Measurements from ENCODE around the gene PEX26.
"Not testable (repeated sequence)": the region's sequence is repeated elsewhere in the genome, so short reads cannot be mapped to it uniquely, and the experiment has no call there.

PEX26 gene

DNA sequence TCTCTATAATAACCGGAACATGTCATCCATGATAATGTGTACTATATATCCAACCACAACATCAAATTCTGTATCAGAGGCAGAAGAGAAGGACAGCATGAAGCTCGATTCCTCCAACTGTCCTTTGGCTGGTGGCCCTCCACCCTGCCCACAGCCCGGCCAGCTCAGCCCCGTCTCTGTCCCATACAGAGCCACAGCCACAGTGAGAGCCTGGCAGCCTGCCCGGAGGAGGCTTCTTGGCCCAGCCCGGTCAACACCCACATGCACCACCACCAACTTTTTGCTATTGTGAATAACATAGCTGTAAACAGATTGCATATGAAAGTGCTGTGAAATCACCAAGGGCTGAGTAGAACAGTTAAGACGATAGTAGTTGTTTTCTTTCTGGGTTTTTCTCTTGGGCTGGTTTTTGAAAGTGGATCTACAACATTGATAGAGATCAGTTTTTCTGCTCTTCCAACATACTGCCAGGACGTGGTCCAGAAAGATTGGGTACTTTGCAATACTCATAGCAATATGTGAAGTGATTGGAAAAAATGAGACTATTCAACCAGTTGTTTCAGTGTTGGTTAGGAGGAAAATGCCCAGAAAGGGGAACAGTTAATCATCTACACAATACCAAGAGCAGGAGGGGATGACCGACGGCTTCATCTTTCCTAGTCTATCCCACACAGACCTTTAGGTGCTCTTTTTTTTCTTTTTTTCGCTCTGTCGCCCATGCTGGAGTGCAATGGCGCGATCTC lies 25.9 kb downstream of the PEX26 start:
- no peak for DNase-seq

DNA sequence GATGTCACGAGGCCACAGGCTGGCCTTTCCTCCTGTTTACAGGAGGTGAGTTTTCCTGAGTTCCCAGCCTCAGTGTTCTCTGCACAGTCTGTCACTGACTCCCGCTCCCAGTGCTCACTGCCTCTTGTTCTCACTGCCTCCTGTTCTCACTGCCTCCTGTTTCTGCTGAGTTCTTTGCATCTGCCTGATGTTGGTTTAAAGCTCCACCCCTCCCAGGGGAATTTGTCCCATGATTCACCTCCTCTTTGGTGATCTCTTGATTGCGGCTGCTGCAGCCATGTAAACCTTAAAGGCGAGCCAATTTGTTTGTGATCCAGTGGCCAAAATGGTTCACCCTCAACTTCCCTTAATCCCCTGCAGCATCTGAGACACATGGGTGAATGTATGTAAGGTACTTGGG lies 26.8 kb downstream of the PEX26 start:
- DNase-seq = no peak

DNA sequence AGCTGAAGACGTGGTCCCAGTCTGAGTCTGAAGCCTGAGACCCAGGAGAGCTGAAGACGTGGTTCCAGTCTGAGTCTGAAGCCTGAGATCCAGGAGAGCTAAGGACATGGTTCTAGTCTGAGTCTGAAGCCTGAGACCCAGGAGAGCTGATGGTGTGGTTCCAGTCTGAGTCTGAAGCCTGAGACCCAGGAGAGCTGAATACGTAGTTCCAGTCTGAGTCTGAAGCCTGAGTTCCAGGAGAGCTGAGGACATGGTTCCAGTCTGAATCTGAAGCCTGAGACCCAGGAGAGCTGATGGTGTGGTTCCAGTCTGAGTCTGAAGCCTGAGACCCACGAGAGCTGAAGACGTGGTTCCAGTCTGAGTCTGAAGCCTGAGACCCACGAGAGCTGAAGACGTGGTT lies 28.2 kb downstream of the PEX26 start:
- not testable (repeated sequence) for DNase-seq

DNA sequence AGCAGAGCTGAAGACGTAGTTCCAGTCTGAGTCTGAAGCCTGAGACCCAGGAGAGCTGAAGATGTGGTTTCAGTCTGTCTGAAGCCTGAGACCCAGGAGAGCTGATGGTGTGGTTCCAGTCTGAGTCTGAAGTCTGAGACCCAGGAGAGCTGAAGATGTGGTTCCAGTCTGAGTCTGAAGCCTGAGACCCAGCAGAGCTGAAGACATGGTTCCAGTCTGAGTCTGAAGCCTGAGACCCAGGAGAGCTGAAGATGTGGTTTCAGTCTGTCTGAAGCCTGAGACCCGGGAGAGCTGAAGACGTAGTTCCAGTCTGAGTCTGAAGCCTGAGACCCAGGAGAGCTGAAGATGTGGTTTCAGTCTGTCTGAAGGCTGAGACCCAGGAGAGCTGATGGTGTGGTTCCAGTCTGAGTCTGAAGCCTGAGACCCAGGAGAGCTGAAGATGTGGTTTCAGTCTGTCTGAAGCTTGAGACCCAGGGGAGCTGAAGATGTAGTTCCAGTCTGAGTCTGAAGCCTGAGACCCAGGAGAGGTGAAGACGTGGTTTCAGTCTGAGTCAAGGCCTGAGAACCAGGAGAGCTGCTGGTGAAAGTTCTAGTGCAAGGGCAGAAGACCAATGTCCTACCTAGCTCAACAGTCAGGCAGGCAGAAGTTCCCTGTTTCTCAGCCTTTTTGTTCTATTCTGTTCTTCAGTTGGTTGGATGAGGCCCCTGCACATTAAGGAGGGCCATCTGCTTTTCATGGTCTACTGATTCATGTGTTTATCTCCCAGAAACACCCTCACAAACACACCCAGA lies 29.0 kb downstream of the PEX26 start:
- not testable (repeated sequence) for DNase-seq

DNA sequence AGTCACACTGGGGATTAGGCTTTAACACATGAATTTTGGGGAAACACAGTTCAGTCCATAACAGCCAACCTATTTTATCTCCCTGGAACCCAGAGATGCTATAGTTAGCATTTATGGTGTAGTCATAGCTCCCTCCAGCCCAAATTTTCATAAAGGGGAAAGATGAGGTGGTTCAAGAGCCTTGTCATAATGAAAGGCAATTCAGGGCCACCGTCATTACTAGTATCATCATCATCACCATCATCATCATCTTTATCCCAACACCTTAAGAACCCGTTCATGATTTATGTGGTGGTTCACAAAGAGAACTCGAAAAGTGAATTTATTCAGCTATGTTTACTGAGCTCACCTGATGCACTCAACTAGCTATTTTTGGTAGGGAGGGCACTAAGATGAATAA lies 30.4 kb downstream of the PEX26 start:
- no peak for DNase-seq

DNA sequence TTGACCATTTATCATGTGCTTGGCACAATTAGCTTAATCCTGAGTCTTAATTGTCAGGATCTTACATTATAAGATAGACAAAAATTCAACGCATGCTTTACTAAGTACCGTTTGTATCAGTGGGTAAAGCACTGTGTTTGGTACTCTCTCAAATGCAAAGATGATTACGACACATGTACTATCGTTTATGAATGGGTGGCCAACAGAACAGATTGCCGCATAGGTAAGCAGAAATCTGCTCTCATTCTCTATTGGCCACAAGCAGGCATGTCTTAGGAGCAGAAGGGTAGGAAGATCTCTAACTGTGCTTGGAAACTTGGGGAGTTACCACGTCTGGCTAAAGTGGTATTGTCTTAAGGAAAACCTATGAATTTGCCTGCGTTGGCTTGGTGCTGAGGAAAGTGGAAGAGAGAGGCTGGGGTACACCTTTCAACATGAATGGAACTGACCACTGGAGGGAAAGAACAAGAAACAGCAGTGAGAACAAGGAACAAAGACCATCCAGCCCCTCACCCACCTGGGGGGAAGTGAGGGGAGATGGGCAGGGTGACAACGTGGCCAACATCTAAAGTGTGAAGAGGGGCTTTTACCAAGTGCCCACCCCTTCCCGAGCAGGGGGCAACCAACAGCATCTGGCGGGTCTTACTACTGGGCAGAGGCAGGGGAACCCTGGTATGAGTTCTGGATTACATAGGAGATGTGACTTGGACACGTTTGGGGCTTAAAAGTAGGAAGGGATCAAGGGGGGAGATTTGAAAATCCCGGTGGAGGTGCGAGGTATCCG lies 31.8 kb downstream of the PEX26 start:
- DNase-seq = no peak

DNA sequence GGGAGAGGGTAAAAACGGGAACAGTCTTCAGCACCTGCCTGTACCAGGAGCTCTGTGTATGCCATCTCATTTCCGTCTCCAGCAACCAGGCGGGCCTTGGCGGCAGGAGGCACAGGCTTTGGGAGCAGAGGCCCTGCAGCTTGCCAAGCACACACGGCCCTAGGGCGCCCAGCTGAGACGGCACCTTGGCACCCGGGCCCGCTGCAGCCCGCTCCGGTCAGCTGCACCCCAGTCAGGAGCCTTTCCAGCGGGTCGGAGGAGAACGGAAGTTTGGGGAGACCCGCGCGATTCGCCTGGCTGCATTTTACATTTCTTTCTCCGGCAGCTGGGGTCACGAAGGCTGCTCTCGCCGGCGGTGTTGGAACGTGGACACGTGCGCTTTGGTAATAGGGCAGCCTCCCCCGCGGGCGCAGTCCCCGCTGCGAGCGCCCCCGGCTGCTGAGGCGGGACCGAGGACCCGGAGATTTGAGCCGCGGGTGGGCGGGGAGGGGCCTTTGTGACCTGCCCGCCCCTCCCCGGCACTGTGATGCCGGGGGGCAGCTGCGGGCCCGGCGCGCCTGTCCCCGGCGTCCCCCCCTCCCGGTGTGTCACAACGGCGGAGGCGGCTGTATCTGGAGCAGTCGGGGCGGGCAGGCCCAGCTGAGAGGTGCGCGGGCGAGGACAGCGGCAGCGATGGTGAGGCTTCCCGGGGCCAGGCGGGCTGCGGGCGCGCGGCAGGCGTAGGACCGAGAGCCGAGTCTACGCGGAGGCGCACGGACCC lies 32.6 kb downstream of the PEX26 start, which contains the start of gene TUBA8:
Gene TUBA8 (plus strand): TSS at position 616 of the 760 bp plus-strand sequence. CDS start 57 bp downstream, at position 673.
- no peak for DNase-seq

DNA sequence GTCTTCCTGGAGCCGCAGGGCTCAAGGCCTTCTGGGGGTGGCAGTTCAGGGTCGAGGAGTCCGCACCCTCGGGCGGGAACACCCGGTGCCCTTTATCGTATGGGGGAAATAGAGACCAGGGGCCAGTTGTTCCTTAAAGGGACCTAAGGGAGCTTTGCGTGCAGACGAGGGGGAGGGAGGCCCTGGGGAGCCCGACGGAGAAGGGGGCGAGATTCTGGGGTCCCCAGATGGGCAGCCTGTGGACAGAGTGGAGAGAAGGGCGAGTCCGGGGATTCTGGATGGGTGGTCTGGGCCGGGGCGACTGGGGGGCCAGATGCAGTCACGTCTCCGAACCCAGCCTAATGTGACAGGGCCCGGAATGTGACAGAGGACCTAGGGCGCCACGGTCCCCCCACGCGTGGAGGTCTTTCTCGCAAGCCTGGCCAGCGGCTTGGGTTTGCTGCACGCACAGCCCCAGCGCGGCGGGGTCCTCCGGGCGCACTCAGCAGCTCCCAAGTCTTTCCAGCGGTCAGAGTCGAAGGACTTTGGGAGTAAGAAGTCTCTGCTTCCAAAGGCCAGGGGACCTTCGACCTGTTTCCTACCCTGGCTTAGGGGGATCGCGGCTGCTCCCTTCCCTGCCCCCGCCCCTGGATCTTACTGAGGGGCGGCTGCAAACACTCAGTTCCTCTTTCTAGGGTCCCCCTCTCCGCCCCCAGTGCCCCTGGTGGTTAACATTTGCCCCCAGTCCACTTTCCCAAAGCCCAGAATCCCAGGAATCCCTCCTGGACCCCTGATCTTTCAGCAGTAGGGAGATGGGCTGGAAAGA lies 33.4 kb downstream of the PEX26 start:
- DNase-seq = no peak

DNA sequence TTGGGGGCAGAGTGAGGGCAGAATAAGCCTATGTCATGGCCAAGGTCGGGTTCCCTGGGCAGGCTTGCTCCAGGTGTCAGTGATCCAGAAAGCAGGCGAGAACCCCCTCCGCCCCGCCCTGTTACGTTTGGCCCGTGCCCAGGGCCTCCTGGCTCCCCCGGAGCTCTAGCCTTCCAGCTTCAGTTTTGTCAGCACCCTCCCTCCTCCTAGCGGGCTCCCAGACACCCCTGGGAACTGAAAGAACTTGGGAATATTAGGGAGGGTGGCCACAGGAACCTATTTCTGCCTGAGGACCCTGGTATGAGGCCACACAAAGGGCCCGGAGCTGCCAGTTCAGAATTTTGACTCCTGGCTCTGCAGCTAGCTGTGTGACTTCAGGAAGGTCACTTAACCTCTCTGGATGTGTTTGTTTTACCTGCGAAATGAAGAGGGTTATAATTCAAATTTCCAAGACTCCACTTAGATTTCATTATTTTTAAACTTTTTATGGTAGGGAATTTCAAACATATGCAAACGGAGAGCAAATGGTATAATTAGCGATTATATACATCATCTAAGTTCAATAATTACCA lies 34.1 kb downstream of the PEX26 start:
- DNase-seq = no peak

DNA sequence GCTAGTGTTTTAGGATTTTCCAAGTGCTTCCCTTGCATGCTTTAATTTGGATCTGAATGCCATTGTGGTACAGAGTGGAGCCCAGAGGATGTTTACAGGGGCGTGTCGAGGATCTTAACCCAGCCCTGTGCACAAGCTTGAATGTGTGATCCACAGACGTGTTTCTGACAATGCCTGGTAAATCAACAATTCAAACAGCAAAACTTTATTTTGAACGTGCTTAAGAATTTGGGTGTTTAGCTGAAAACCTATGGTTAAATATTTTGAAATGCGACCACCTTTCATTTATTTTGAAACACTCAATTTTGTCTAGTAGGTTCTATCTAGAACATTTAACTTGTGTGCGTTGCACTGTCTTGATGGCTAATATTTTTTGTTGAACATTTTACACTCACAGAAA lies 34.6 kb downstream of the PEX26 start:
- no peak for DNase-seq

DNA sequence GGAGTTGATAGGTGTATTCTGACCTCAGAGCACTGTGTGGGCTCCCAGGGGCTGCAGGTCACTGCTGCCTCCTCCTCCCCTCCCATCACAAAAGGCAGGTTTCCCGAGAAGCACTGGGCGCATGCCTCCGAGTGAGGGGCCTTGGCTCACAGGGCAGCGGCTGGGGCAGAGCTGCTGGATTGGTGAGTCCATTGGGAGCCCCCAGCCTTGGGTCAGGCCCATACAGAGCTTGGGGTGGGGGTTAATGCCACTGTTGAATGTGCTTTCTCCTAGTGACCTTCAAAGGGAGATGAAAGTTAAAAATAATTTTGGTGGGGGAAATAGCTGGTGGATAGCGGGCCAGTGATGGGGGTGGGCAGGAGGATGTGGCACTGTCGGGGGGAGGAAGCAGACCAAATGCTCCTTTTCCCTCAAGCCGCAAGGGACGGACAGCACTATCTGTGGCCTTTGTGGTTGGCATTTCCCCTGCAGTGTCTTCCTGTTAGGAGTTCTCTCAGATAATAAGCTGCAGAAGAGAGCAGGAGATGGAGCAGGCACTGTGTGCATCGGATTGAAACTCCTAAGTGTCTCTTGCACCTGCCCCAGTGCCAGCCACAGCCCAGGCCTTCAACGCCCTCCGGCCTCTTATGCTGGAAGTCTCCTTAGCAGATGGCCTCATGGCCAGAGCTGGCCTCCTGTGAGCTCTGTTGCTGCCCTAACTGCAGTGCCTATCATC lies 36.0 kb downstream of the PEX26 start:
- DNase-seq = no peak

DNA sequence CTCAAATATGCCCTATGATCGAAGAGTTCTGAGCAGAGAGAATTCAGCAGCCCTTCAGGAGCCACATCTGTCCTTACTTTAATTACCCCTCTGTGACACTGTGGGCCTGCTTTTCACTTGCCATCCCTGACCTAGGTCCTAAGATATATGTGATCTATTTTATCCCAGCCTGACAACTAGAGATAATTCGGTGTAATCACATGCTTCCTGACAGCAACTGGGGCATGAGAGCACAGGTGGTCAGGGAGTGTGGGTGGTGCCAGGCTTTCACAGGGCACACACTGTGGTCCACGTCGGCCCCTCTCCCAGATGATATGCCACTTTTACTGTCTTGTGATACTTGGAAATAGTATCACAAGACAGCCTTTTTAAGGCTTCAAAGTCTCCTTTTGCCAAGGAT lies 36.7 kb downstream of the PEX26 start:
- DNase-seq = no peak

DNA sequence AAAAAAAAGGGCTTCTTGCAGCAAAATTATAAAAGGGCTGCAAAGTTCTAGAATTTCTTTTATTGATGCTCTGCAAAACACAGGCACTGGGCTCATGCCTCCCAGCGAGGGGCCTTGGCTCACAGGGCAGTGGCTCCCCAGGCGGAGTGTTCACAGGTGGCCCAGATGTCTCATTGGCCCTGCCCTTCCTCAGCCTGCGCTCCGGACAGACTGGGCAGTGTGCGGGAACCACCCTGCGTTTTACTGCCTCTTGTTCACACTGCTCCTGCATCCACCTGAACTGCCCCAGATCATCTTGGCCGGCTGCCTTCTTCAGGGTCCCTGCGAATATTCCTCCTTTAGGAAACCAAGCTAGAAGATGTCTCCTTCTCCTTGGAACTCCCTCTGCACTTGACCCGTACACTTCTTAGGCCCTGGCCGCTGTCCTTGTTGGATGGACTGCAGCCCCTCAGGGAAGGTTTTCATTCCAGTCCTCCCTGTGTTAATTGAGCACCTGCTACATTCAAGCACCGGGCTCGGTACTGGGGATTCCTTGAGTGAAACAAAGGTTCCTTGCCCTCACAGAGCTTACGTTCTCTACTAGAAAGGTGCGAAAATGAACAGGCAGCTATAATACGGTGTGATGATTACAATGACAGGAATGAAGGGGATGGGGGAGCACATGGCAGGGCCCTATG lies 37.3 kb downstream of the PEX26 start:
- no peak for DNase-seq

DNA sequence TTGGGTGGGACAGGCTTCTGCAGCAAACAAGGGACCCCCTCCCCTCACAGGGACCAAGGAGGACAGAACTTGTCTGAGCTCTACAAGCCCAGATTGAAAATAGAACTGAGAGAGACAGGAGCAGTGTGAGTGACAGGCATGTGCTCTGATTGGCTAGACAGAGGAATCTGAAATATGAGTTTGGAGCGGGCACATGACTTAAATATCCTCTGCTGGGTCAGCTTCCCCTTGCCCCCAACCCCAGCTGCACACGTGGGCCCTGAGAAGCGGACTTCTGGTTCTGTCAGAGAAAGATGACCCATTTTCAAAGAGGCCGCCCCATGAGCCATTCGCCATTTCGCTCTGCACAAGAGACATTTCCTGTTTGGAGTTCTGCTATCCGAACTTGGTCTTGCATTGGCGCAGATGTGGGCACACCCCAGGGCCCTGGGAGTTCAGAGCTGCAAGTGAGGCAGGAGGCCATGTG lies 38.1 kb downstream of the PEX26 start:
- no peak for DNase-seq

DNA sequence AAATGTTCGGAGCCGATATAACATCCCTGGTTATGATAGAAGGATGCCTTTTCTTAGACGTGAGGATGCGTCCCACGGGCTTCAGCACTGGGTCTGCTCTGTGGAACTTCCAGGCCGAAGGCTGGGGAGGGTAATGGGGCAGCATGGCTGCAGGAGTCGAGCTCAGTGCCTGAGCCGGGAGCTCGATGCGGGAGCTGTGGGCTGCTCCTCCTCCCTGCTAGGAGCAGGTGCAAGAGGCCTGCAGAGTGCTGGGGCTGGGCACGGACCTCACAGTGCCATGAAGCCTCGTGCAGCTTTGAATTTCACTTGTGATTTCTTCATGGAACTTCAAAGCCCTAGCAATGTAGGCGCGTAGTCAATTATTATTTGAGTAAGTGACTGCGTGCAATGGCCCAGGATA lies 38.8 kb downstream of the PEX26 start:
- DNase-seq = no peak

DNA sequence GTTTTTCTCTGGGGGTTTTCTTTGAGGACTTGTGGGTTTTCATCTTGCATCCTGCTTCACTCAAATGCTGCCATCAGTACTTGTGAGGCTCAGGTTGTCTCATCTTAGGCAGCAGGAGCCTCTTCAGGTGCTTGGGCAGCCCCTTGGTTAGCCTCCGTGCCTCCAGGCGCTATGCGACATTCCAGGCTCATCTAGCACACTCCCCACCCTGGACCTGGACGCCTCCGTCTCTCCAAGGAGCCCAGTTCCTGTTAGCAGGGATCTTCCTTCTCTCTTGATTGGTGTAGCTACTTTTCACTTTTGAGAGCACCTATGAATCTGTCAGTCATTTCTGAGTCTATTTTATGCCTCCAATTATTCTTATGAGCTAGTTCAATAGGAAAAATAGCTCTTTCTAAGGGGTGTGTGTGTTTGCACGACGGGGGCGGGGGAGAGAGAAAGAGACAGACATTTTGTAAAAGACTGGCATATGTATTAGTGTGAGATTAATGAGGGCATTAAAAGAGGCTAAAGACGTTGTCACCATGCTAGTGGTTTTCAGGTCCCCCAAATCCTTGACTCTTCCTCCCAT lies 40.6 kb downstream of the PEX26 start:
- no peak for DNase-seq

DNA sequence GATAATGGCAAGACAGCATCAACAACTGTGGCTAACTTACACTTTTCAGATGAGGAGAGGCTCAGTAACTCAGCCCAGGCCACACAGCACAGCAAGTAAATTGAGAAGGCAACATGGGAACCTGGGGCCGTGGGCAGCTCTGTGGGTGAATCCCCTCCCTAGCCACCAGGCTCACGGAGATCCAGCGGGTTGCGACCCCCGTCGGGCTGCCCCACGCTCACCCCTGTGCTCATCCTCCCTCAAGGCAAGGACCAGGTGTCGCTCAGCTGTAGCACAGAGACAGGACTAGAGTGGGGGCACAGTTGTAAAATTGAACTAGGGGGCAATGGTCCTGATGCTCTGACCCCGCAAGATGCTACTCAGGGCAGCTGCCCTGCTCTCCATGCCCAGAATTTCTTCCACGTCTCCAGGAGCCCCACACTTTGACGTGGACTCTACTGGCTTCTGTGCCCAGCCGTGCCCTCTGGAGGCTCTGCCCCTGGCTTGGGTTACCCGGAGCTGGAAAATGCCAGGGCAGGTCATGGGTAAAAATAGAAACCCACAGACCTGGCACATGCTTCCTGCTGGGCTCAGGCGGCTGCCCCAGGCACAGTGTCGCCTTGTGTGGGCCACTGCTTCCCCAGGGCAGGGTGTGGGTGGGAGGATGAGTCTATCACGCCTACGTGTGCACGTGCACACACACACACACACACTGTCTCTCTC lies 41.8 kb downstream of the PEX26 start:
- no peak for DNase-seq

DNA sequence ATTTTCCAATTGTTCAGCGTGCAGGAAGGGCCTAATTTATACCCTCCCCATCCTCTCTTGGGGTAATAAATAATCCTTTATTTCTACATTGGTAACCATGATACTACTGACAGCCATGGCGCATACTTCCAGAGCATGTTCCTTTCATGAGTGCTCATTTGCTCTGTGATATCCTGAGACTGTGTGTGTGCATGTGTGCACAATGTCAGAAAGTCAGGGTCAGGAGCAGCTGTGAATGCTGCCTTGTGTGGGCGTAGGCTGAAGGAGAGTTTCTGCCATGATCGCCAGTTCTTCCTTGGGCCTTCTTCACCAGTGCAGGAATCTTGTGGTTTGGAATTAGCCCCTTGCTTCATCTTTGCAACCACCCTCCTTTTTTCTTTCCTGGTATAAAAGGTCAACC lies 43.1 kb downstream of the PEX26 start:
- DNase-seq = no peak

DNA sequence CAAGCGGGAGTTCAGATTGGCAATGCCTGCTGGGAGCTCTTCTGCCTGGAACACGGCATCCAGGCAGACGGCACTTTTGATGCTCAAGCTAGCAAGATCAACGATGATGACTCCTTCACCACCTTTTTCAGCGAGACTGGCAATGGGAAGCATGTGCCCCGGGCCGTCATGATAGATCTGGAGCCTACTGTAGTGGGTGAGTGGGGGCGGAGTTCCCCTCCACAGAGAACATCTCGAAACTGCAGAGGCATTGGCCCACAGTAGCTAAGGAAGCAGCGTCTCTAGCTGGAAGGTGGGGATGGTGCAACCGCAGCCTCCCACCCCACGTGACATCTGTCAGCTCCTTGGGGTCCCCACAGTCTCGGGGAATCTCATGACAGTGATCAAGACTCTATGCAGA lies 43.7 kb downstream of the PEX26 start:
- DNase-seq = no peak

Data from NCI-H1048 (cell line).